Stimulated activated CD8-positive, alpha-beta memory T cell treated with anti-CD3 and anti-CD28 coated beads, Interleukin-7, amount 100 ng/mL, for 48 hours (primary cell): ENCODE measurements around the gene CSNK2A3.
"Not testable (repeated sequence)": the region's sequence is repeated elsewhere in the genome, so short reads cannot be mapped to it uniquely, and the experiment has no call there.

ENCODE experiments used
- DNase-seq, 2 donors: peaks; one replicate each; pipeline ENCODE4 v3.0.0-alpha.2; 2020; ENCODE audit warnings: low read depth in 1 of 2; ENCODE audit errors: extremely low read depth in 1 of 2

CSNK2A3 gene

GRCh38 chr11:11352878-11353277 lies at the start of gene CSNK2A3:
TSS of gene CSNK2A3 (minus strand) at chr11:11353250. CDS start at chr11:11353119, 131 bp downstream.
- not testable (repeated sequence) for DNase-seq

DNA sequence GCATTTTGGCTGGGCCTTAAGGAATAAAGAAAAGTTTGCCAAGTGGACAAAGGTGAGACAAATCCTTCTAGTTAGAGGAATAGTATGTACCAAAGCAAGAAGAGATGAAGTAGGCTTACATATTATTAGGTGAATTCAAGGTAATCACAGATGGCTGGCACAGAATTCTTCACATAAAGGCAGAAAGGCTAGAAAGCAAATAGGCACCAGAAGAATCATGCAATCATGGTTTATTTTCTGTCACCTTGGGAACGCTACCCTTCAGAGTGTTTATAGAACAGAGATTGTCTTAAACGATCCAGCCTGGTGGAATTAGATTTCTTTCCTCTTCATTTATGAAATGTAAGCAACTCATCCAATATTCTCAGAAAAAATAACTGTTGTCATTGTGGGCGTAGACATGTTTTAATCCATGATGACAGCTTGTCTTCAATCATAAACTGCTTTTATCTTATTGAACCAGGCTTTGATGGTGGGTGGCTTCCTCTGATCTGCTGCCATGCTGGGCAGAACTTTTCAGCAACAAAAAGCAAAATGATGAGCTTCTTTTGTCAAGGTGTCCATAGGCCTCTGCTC lies 49.0 kb upstream of the CSNK2A3 start:
- no peak for DNase-seq

GRCh38 chr11:11400635-11401232 lies 47.7 kb upstream of the CSNK2A3 start:
- no peak for DNase-seq

DNA sequence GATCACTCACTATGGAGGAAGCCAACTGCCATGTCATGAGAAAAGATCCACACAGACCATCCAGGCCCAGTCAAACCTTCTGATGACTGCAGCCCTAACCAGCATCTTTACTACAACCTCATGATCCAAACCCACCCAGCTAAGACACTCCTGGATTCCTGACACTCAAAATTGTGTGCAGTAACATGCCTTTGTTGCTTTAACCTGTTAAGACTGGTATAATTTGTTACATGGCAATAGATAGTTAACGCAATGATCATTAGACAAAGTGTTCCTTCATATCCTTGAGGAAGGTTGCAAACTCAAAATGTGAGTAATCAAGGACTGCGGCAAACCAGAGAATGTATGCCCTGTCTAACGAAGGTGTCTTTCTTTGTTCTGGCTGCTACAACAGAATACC lies 47.1 kb upstream of the CSNK2A3 start:
- DNase-seq, result no peak

- no peak for DNase-seq
Measured at GRCh38 chr11:11397781-11398180, 44.7 kb upstream of the CSNK2A3 start.

DNA sequence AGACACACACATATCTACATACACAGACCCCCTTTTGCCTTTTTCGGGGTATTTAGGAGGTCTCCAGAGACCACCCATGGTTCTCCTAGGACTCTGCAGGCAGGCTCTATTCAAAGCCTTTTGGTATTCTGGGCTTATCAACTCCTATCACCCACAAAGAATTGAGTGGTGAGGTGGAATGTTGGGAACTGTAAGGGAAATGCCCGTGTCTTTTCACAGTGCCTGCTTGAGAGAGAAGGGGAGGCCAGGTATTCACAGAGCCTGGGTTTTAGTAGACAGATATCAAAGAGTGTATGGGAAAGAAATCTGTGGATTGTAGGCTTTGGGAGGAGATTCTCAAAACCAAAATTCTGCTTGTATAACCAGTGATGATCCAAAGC lies 44.0 kb upstream of the CSNK2A3 start:
- DNase-seq, result no peak

DNA sequence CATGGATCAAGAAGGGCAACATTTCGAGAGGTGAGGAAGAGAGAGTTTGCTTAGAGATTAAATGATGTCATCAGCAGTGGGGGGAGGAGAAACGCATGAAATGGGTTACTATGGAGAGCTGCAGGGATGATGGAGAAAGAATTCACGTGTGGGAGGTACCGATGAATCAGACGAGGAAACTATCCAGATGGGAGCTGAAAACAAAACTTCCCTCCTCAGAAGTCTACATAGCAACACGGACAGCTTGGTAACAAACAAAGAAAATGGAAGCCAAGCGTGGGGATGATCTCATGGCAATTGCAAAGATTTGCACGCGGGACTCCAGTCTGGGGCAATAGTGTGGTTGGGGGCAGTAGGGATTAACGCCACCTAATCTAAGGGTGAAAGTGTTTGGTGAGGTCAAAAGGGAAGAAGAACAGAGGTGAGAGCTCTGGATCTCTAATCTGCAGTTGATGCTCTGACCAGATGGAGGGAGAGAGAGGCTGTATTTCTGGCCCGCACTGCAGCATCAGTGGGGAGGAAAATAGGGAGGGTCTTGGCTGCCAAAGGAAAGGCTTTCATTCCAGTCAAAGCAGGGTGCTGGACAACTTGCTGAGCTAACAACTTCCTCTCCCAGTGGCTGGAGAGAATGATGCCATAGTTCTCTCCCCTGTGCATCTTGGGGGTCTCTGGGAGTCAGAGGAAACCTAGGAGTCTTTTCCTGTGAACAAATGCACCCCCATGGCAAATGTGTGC lies 43.4 kb upstream of the CSNK2A3 start:
- DNase-seq, result no peak

DNA sequence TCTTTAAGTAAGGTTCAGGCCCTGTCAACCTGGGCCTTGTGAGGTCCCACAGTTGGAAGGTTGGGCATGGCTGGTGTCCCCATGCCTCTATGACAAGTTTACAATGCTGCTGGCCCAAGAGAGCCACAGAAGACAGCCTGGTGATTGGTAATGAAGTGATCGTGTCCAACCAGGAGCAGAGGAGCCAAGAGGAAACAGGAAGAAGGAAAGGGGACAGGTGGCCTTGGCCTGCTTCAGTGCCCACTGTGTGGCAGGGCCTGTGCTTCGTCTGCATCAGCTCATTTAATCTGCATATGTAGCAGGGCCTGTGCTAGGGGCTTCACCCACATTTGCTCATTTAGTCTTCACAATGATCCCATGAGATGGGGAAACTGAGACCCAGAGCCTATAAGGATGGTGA lies 42.1 kb upstream of the CSNK2A3 start:
- no peak for DNase-seq

GRCh38 chr11:11394241-11394640 lies 41.2 kb upstream of the CSNK2A3 start:
- no peak for DNase-seq

- DNase-seq, result no peak
Measured at GRCh38 chr11:11391796-11392463, 38.9 kb upstream of the CSNK2A3 start.

- no peak for DNase-seq
Measured at GRCh38 chr11:11391169-11391568, 38.1 kb upstream of the CSNK2A3 start.

DNA sequence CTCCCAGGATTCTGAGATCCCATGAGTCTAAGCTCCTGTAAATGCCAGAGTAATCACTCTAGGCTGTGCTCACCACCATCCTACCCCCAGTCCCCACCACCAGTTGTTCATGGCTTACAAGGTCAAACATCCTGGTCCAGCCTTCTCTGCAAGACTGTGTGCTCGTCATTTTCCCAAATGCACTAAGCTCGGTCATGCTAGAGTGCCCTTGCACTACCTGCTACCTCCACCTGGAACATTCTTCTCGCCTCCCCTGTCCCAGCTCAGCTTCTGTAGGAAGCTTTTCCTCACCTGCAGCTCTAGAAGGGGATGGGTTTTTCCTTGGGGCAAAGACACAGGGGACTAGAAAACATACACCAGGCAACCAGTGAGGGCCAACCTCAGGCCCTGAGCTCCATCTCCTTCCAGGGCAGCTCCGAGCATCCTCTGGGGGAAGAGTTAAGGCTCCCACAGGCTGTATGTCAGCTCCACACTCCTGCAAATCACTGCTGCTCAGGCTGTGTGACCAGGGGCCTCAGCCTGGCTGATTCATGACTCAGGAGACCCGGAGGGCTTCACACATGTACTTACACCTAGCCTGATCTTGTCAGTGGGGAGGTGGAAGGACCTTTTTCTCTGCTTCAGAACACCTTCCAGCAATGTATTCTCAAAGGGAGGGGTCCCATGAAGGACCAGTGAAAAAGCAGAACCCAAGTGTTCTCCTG lies 37.2 kb upstream of the CSNK2A3 start:
- DNase-seq, result no peak

- DNase-seq, result no peak
Measured at GRCh38 chr11:11389238-11389637, 36.2 kb upstream of the CSNK2A3 start.

- no peak for DNase-seq
Measured at GRCh38 chr11:11387622-11388305, 34.7 kb upstream of the CSNK2A3 start.

DNA sequence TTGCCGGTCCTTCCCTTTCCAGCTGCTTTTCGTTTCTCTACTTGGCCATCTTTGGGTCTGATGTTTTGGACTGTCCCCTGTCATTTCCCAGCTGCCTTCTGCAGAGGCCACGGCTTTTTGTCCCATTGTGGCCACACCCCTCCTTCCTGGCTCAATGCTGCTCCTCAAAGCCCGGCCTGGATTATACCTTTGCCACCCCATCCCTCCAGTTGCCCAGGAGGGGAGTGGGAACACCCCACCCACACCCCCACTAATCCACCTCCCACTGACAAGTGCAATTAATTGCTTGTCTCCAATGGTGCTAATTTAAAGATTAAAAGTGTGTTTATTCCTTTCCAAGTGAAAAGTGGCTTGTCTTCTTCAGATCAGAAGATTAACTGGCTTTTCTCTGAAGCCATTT lies 34.2 kb upstream of the CSNK2A3 start:
- no peak for DNase-seq

- no peak for DNase-seq
Measured at GRCh38 chr11:11384829-11385228, 31.8 kb upstream of the CSNK2A3 start.

- no peak for DNase-seq
Measured at GRCh38 chr11:11383995-11384394, 30.9 kb upstream of the CSNK2A3 start.

DNA sequence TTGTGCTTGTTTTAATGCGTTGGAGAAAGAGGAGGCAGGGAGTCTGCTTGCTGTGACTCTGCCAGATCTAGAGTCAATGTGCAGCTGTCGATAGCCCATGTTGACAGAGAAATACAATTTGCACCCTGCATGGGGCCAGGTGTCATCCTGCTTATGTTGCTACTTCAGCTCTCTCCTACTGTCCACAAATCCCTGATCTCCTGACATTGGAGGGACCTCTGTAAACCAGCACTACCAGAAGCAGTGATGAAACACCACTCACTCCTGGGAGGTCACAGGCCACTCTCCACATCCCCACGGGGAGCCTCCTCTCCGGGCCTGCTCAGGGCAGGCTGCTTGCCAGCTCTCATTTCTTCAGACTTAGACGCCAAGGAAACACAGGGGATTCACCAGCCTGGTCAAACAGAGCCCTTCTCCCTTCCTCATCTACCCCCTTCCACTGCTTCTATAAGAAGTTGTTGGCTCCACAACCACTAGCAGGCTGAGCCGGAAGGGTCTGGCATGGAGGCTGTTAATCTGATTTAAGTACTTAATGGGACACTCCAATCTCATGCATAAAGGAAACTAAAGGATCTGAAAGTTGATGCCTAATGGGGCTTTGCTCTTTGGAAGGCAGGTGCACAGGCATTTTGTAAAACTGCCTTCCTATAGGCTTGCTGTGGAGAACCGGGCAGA lies 29.9 kb upstream of the CSNK2A3 start:
- no peak for DNase-seq

DNA sequence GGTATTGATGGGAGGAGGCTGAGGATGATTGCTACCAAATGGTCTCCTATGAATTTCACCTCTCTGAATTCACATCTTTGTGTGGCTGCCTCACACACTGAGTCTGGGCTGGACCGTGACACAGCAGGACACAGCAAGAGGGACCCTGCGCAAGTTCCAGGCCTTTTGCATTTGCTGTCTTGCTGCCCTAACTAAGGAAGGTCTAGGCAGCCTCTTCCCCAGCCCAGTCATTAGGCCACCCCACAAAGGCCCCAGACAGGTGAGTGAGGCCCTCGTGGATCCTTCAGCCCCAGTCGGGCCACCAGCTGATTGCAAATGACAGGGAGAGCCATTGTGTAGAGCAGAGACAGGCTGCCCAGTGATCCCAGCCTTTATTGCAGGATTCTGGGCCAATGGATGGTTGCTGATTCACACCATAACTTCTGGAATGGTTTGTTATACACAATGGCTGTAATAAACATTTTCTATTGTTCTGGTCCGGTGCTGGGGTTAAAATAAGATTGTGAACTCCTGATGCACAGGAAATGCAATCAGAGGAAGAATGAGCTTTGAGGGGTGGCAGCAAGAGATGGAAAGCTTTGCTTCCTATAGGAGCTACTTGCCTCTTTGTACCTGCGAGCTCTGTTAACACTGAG lies 28.5 kb upstream of the CSNK2A3 start:
- DNase-seq, result no peak

DNA sequence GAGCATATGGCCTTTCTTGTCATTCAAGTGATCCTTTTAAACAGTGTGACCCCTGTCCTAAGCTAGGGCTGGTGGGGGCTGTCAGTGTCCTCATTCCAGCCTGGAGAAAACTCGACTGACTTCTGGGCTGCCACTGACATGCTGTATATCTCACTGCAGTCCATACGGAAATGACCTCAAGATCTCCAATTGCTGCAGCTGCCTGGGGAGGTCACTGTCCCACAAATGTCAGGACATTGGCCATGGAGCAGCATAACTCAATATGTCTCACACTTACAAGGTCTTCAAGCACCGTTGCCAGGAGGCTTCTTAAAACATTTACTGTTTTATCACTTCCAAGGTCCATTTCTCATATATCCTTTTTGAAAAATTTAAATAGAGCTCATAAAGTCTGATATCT lies 27.8 kb upstream of the CSNK2A3 start:
- no peak for DNase-seq
